HG02571 (cell line): ENCODE data around the gene NR2E1.

Source experiments
- ATAC-seq: cut with Tn5 transposase; IDR thresholded peaks from one replicate; pipeline ENCODE4 v1.9.1; 2021; ENCODE audit warnings: mild to moderate bottlenecking, moderate library complexity; ENCODE audit not compliant: unreplicated experiment

NR2E1 gene

GRCh38 chr6:108156180-108156937 lies 9.5 kb upstream of the NR2E1 start:
- ATAC-seq: no peak

- no peak for ATAC-seq
Measured at GRCh38 chr6:108156938-108157233, 8.9 kb upstream of the NR2E1 start.

DNA sequence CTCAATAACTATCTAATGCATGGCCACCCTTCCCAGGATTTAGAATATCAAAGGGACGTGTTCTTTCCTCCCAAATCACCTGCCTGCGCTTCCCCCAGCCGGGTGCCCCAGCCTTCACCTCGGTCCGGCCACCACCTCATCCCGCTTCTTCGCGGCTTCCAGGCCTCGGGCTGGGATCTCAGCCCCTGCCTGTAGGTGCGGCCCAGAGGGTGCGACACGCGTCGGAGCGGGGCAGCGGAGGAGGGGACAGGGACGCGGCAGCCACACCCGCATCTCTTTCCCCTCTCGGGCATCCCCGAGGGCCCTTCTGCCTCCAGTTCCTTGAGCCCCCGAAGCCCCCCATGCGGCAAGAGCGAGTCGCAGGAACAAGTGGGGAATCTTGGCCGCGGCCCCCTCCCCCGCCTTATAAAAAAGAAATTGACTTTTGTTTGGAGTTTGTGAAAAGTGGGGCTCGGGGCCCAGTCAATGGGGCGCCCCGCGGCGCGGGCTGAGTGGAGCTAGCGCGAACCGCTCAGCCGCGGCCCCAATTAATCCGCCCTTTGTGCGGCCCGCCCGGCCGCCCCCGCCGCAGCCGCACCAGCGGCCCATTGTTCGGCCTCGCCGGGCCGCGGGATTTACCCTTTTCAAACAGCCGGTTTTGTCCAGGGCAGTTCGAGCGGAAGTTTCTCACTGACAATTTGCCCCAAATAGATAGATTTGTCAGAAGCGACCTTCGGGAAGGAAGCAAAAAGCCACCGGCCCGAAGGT lies 8.4 kb upstream of the NR2E1 start:
- ATAC-seq: no peak

GRCh38 chr6:108157981-108158525 lies 7.8 kb upstream of the NR2E1 start:
- ATAC-seq: no peak

- no peak for ATAC-seq
Measured at GRCh38 chr6:108159981-108160380, 5.8 kb upstream of the NR2E1 start.

DNA sequence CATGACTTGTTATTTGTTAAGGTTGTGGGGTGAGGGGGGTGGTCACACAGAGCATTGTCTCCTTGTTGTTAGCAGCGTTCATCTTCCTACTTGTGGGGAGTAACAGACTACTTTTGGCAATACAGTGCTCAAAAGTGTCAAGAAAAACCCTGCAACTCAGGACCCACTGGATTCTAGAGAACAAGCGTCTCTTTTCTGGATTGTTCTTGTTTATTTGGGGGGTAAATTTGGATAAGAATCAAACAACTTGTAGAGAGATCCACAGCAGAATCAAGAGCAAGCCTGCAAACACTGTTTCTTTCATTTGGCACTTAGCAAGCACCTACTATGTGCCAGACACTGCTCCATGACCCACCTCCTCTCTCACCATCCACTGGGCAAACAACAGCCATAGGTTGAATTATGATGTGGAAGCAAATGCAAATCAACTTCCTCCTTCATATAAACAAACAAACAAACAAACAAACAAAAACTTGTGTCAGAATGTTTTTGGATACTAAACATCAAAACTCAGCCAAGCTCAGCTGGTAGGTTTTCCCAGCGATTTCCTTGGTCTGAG lies 4.0 kb upstream of the NR2E1 start:
- no peak for ATAC-seq

- no peak for ATAC-seq
Measured at GRCh38 chr6:108163267-108163643, 2.6 kb upstream of the NR2E1 start.

DNA sequence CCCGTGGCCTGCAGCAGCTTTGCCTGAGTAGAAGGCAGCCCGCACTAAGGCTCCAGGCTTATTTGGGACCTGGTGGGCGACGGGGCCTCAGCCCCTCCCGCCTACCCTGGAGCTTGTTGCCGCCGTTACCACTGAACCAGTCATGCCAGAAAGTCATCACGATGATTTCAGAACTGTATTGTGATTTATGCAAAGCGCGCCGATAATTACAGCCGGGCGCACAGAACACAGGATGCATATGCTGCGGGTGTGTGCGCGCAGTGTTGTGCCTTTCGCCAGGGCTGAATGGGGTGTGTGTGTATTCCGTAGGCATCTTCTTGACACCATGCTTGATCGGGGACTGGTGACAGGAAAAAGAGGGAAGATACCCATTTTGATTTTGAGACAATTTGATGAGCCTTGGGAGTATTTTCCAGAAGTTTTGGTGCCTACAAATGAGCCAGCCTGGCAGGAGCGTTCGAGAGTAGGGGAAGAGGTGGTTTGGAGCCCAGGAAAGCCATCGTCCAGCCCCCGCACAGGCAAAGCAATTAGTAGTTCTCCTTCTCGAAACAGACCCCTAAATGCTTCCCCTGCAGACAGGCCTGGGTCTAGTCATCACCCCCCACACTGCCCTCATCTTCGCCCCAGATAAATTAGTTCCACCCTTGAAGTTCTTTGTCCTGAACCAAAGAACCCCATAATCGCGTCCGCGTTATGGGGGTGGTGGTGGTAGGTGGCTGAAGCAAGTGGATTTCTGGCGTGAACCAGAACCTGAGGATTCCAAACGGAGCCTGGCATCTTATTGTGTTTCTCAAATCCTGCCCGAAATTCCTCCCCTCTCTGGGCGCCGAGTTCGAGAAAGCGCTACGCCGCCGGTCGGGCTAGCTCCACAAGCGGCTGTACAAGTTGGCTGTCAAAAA lies 1.9 kb upstream of the NR2E1 start:
- no peak for ATAC-seq

DNA sequence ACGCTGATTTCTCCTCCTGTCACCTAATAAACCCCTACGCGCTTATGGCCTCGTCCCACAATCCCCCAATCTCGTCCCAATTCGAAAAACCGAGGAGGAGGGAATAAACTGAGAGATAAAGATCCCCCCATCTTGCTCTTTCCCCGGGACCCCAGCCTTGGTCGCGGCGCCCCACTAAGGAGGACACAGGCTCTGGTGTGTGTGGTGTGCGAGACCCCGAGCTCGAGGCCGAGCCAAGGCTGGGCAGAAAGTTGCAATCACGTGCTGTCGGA lies 1.3 kb upstream of the NR2E1 start:
- no peak for ATAC-seq

- no peak for ATAC-seq
Measured at GRCh38 chr6:108164815-108165706, 761 bp upstream of the NR2E1 start.

GRCh38 chr6:108166664-108167448 lies 1.0 kb downstream of the NR2E1 start:
- no peak for ATAC-seq

- ATAC-seq: no peak
Measured at GRCh38 chr6:108167449-108168089, 1.7 kb downstream of the NR2E1 start.

DNA sequence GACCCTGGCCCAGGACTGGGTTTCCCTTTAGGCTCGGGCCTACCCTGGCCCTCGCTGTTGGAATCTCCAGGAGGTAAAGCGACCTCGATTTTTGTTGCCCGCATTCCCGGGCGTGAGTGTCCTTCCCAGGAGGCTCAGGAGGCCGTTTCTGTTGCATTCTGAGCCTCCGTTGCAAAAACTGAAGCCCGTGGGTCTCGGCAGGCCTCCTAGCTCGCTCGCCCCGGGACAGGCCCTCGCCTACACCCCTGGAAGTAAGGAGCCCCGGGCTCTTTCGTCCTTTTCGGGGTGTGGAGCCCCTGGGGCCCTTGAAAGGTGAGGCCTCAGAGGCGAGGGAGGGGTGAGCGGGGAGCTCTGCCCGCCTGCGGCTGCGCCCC lies 2.3 kb downstream of the NR2E1 start:
- ATAC-seq: no peak

- no peak for ATAC-seq
Measured at GRCh38 chr6:108168501-108169463, 3.0 kb downstream of the NR2E1 start.

DNA sequence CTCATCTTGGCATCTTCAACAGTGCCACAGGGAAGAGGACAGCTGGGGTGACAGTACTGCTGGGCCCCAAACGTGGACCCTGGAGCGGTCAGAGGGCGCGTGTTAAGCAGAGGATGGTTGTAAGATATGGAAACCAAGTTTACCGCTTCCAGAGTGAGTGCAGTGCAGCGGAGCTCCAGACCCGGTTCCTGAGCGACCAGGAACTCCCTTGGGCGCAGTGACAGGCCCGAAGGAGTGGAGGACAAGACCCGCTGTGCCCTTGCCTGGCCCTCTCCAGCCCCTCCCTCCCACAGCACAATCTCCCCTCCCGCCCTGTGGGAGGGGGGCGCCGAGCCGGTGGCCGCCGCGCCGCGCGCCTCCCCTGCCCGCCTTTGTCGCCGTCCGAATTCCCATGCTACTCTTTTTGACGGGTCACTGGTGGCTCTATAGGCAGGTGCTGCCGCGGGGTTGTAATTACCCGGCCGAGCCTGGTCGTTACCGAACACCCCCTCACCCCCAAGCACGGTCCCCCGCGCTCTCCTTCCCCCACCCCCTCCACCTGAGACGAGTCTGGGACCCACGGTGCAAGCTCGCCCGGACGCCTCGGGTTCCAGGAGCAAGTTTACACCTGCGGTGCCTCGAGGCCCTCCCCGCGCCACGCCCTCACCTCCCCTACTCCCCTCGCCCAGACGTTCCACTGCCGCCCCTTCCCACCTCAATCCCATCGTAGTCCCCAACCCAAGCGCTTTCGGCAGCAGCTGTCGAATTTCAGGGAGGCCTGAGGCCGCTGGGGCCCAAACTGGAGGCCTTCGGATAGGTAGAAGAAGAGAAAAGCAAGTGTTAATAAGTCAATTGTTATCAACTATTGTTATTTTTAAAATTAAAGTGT lies 3.9 kb downstream of the NR2E1 start:
- ATAC-seq: no peak

GRCh38 chr6:108170332-108171290 lies 4.8 kb downstream of the NR2E1 start:
- ATAC-seq: no peak
